Measurements from ENCODE around the gene FBXO38. TPM values are rescaled to one million over a fixed set of nuclear protein-coding genes. Genes with fewer than 3 reads are reported as not detected.

The FBXO38 gene
- total RNA-seq, 1 experiment from 2014 or later, result 35.8 TPM

- ChIA-PET CTCF (no interaction called here), POLR2A (no interaction called here)
- DNase-seq (ENCODE audit: low spot score), result no peak
- TF ChIP-seq RORB (CRISPR knock-in tag; IDR thresholded peaks at IDR 0.05) (no peak), PRDM15 (CRISPR knock-in tag; IDR thresholded peaks at IDR 0.05) (no peak), NR3C1 (CRISPR knock-in tag; conservative IDR thresholded peaks at IDR 0.05; ENCODE audit: low read depth) (no peak), ZSCAN18 (CRISPR knock-in tag; IDR thresholded peaks at IDR 0.05) (no peak), SMAD3 (CRISPR knock-in tag; IDR thresholded peaks at IDR 0.05; ENCODE audit: borderline replicate concordance) (no peak), JAZF1 (CRISPR knock-in tag; IDR thresholded peaks at IDR 0.05) (no peak), ZNF263 (CRISPR knock-in tag; IDR thresholded peaks at IDR 0.05; ENCODE audit: low read depth) (no peak), MLX (CRISPR knock-in tag; IDR thresholded peaks at IDR 0.05) (no peak), ATF6 (CRISPR knock-in tag; IDR thresholded peaks at IDR 0.05) (no peak), ZNF671 (CRISPR knock-in tag; IDR thresholded peaks at IDR 0.05) (no peak)
- no peak overlapping the region for H3K27ac Mint-ChIP-seq
- no peaks in the 10 kb centered on the region for H3K4me1 Mint-ChIP-seq
- no peaks in the 10 kb centered on the region for H3K27me3 Mint-ChIP-seq (ENCODE audit: low read depth)
- H3K36me3 Mint-ChIP-seq, result peaks cover 48% of the 10 kb centered on the region
- no peak overlapping the region for H3K4me3 Mint-ChIP-seq
- ATAC-seq, result no peak
- H3K9me3 Mint-ChIP-seq, result no peaks in the 10 kb centered on the region
Observed at GRCh38 chr5:148416416-148416815, 32.7 kb downstream of the FBXO38 start.

- Mint-ChIP-seq H3K27ac (no peak overlapping the region), H3K9me3 (no peaks in the 10 kb centered on the region), H3K36me3 (peaks cover 51% of the 10 kb centered on the region), H3K27me3 (ENCODE audit: low read depth) (no peaks in the 10 kb centered on the region), H3K4me1 (no peaks in the 10 kb centered on the region), H3K4me3 (no peak overlapping the region)
- DNase-seq (ENCODE audit: low spot score), result no peak
- POLR2A ChIA-PET, result no interaction called here
- ATAC-seq, result no peak
- CTCF ChIA-PET, result no interaction called here
- TF ChIP-seq NR1H2 (CRISPR knock-in tag; IDR thresholded peaks at IDR 0.05) (no peak), TP53 (CRISPR knock-in tag; IDR thresholded peaks at IDR 0.05) (no peak), ZNF232 (CRISPR knock-in tag; IDR thresholded peaks at IDR 0.05) (no peak), ZNF263 (CRISPR knock-in tag; IDR thresholded peaks at IDR 0.05; ENCODE audit: low read depth) (no peak), E2F4 (CRISPR knock-in tag; IDR thresholded peaks at IDR 0.05; ENCODE audit: borderline replicate concordance, low read depth) (no peak), ESRRA (CRISPR knock-in tag; IDR thresholded peaks at IDR 0.05; ENCODE audit: borderline replicate concordance) (no peak), EMX1 (CRISPR knock-in tag; IDR thresholded peaks at IDR 0.05) (no peak), IRF2 (CRISPR knock-in tag; IDR thresholded peaks at IDR 0.05; ENCODE audit: borderline replicate concordance, low read depth) (no peak), ZNF512 (CRISPR knock-in tag; IDR thresholded peaks at IDR 0.05; ENCODE audit: borderline replicate concordance) (no peak), SMAD4 (CRISPR knock-in tag; IDR thresholded peaks at IDR 0.05) (no peak), FOXP4 (CRISPR knock-in tag; IDR thresholded peaks at IDR 0.05) (no peak)
Observed at GRCh38 chr5:148416921-148417320, 33.2 kb downstream of the FBXO38 start.
